ENCODE measurements around the gene CAPZA1. TPM values are rescaled to one million over a fixed set of nuclear protein-coding genes. Genes with fewer than 3 reads are reported as not detected.

CAPZA1 gene
- total and polyA plus RNA-seq, 2 experiments from 2014 or later = 109 to 177 TPM

DNA sequence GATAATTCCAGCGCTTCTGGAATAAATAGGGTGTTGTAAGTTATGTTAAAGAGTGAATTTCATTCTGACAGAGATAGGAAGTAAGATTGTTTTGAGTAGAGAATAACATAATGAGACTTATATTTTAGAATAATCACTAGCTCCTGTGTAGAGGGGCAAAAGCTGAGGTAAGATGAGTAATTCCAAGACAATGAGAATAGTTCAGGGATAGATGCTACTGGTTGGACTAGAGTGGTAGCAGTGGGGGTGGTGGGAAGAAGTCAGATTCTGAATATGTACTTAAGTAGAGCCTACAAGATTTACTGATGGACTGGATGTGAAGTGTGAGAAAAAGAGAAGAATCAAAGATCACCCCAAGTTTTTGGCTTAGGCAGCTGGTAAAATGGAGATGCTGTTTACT, 31.6 kb downstream of the CAPZA1 start:
- H4K20me1 ChIP-seq (ENCODE audit: insufficient read depth, poor library complexity, severe bottlenecking) = peaks cover 9% of the 10 kb centered on the region
- no peak overlapping the region for H3K4me2 ChIP-seq
- H3K79me2 ChIP-seq = peaks cover 65% of the 10 kb centered on the region
- no peak overlapping the region for H3K4me3 ChIP-seq
- 100% methylated on average over 1 of the region's 1 CpG for WGBS (ENCODE audit: low lambda C conversion rate, missing lambda C conversion rate)
- no peak overlapping the region for H3K27ac ChIP-seq
- H3K27me3 ChIP-seq = no peaks in the 10 kb centered on the region
- no peak for TF ChIP-seq EZH2 (IDR thresholded peaks at IDR 0.05; ENCODE audit: borderline replicate concordance)
- TF ChIP-seq EZH2phosphoT487 (IDR thresholded peaks at IDR 0.05; ENCODE audit: low read depth, severe bottlenecking, unreplicated experiment) = no peak
- TF ChIP-seq CTCF (IDR thresholded peaks at IDR 0.05; ENCODE audit: poor library complexity) = no peak
- peaks cover 5% of the 10 kb centered on the region for H3K36me3 ChIP-seq (replicated peaks; ENCODE audit: insufficient read depth, low read depth)
- H2AFZ ChIP-seq = no peak overlapping the region
- DNase-seq (ENCODE audit: low spot score) = no peak
- no peaks in the 10 kb centered on the region for H3K9me3 ChIP-seq (ENCODE audit: low read depth)
- H3K9me2 ChIP-seq (replicated peaks; ENCODE audit: insufficient read depth) = no peaks in the 10 kb centered on the region
- H3K4me1 ChIP-seq (ENCODE audit: insufficient read depth) = no peaks in the 10 kb centered on the region

DNA sequence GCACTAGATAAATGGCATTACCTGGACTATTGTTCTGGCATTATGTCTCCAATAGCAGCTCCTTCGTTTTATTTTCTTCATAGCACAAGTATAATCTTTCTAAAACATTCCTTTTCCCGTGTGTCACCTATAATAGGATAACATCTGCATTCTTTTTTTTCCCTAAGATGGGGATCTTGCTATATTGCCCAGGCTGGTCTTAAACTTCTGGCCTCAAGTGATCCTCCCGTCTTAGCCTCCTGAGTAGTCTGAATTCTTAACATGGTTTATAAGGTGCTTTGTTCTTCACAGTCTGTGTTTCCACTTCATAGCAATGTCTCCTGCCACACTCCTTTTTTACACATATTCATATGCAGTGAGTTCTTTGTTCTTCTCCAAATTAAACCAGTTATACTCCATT, 46.2 kb downstream of the CAPZA1 start:
- DNase-seq (ENCODE audit: low spot score) = no peak
- H3K9me3 ChIP-seq (ENCODE audit: low read depth) = no peaks in the 10 kb centered on the region
- no peaks in the 10 kb centered on the region for H3K79me2 ChIP-seq
- no peak overlapping the region for H3K4me2 ChIP-seq
- H3K9me2 ChIP-seq (replicated peaks; ENCODE audit: insufficient read depth) = no peaks in the 10 kb centered on the region
- 96% methylated on average over 3 of the region's 3 CpGs for whole genome bisulfite sequencing (ENCODE audit: low lambda C conversion rate, missing lambda C conversion rate)
- H3K27ac ChIP-seq = no peak overlapping the region
- TF ChIP-seq CTCF (IDR thresholded peaks at IDR 0.05; ENCODE audit: poor library complexity) = no peak
- no peaks in the 10 kb centered on the region for H3K27me3 ChIP-seq
- no peak overlapping the region for H2AFZ ChIP-seq
- no peak overlapping the region for H3K4me3 ChIP-seq
- H3K36me3 ChIP-seq (replicated peaks; ENCODE audit: insufficient read depth, low read depth) = no peaks in the 10 kb centered on the region
- no peaks in the 10 kb centered on the region for H4K20me1 ChIP-seq (ENCODE audit: insufficient read depth, poor library complexity, severe bottlenecking)
- no peaks in the 10 kb centered on the region for H3K4me1 ChIP-seq (ENCODE audit: insufficient read depth)

DNA sequence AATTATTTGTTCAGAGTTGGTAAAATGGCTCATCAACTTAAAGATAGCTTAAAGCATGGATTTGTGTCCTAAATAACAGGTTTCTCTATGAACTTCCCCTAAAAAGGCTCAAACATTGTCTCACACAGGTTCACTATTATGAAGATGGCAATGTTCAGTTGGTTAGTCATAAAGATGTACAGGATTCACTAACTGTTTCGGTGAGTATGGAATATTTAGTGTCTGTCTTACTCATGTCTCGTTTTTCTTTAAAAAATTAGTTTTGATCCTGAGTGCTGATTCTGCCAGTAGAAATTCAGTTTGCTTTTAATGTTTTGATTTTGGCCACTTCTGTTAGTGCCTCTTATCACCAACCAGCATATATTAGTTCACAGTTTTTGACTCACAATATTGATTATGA, 47.3 kb downstream of the CAPZA1 start:
- DNase-seq (ENCODE audit: low spot score) = no peak
- WGBS (ENCODE audit: low lambda C conversion rate, missing lambda C conversion rate) = 93% methylated on average over 2 of the region's 2 CpGs
- Histone ChIP-seq H3K36me3 (replicated peaks; ENCODE audit: insufficient read depth, low read depth) (no peaks in the 10 kb centered on the region), H4K20me1 (ENCODE audit: insufficient read depth, poor library complexity, severe bottlenecking) (no peaks in the 10 kb centered on the region), H3K9me2 (replicated peaks; ENCODE audit: insufficient read depth) (no peaks in the 10 kb centered on the region), H3K4me1 (ENCODE audit: insufficient read depth) (no peaks in the 10 kb centered on the region), H3K79me2 (no peaks in the 10 kb centered on the region), H3K4me3 (no peak overlapping the region), H3K9me3 (ENCODE audit: low read depth) (no peaks in the 10 kb centered on the region), H3K27ac (no peak overlapping the region), H3K4me2 (no peak overlapping the region), H3K27me3 (no peaks in the 10 kb centered on the region), H2AFZ (no peak overlapping the region)
- no peak for TF ChIP-seq EZH2phosphoT487 (IDR thresholded peaks at IDR 0.05; ENCODE audit: low read depth, severe bottlenecking, unreplicated experiment)
- TF ChIP-seq CTCF (IDR thresholded peaks at IDR 0.05; ENCODE audit: poor library complexity) = no peak
- no peak for TF ChIP-seq EZH2 (IDR thresholded peaks at IDR 0.05; ENCODE audit: borderline replicate concordance)

GRCh38 chr1:112672009-112672408, 52.4 kb downstream of the CAPZA1 start:
- Histone ChIP-seq H2AFZ (no peak overlapping the region), H3K4me1 (ENCODE audit: insufficient read depth) (peaks cover 19% of the 10 kb centered on the region), H3K9me3 (ENCODE audit: low read depth) (no peaks in the 10 kb centered on the region), H3K27ac (peak overlapping the region; percentile 99), H3K36me3 (replicated peaks; ENCODE audit: insufficient read depth, low read depth) (no peaks in the 10 kb centered on the region), H4K20me1 (ENCODE audit: insufficient read depth, poor library complexity, severe bottlenecking) (no peaks in the 10 kb centered on the region), H3K4me3 (no peak overlapping the region), H3K4me2 (no peak overlapping the region), H3K79me2 (peaks cover 17% of the 10 kb centered on the region), H3K27me3 (no peaks in the 10 kb centered on the region), H3K9me2 (replicated peaks; ENCODE audit: insufficient read depth) (no peaks in the 10 kb centered on the region)
- WGBS (ENCODE audit: low lambda C conversion rate, missing lambda C conversion rate) = 89% methylated on average over 2 of the region's 2 CpGs
- DNase-seq (ENCODE audit: low spot score) = no peak
- TF ChIP-seq EZH2 (IDR thresholded peaks at IDR 0.05; ENCODE audit: borderline replicate concordance) (no peak), EZH2phosphoT487 (IDR thresholded peaks at IDR 0.05; ENCODE audit: low read depth, severe bottlenecking, unreplicated experiment) (no peak), CTCF (IDR thresholded peaks at IDR 0.05; ENCODE audit: poor library complexity) (no peak)

Data from hepatocyte (in vitro differentiated cells).